HG03135 (cell line): ENCODE data around the gene HFE.
"Not testable (repeated sequence)": the region's sequence is repeated elsewhere in the genome, so short reads cannot be mapped to it uniquely, and the experiment has no call there.

ENCODE experiments used
- ATAC-seq: cut with Tn5 transposase; IDR thresholded peaks from one replicate; pipeline ENCODE4 v1.9.1; 2021; ENCODE audit warnings: mild to moderate bottlenecking, moderate library complexity; ENCODE audit not compliant: unreplicated experiment

HFE gene

DNA sequence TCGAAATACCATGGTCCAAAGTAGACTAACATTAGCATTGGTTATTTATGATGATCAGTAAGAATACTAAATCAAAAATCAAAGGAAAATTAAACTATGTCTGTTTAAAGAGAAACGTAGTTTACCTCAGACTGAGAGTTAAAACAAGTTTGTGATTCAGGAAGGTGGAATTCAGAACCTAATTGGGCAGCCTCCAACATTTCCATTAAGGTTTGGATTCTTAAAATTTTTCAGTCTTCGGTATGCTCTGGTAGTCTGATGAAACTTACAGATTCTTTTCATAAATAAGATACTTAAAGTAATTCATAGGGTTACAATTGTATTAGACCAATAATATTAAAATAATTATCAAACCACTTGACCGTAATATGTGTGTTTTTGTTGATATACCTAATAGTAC is 18.6 kb downstream of the HFE start:
- no peak for ATAC-seq

DNA sequence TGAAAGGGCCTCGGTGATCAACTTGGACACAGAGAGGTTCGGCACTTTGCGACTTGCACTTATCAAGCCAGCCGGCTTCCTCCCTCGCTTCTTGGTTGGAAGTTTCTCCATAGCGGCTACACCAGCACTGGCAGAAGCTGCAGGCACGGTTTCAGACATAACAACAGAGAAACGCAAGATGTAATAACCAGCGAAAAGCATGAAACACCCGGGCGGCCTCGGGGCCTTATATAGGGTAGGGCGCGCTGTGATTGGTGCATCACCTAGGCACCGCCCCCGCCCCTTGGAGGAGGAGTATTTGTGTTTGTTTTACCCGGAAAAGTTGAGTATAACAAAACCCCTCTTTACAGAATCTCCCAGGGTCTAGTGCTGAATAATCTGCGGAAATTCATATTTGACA is 20.7 kb downstream of the HFE start:
- no peak for ATAC-seq

DNA sequence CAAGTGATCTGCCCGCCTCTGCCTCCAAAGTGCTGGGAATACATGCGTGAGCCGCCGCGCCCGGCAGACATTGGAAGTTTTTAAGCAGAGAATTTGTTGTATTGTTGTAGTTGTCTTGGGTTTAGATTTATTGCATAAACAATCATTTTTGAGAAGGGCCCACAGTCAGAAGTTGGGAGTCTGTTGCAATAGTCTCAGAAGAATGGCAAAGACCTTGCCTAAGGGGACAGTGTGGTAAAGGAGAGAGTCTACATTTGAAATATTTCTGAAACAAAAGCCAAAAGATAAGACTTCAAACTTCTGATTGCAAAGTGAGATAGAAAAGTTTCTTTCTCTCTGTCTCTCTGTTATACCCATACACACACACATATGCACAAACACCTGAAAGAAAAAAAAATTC is 22.5 kb downstream of the HFE start:
- ATAC-seq, result no peak

DNA sequence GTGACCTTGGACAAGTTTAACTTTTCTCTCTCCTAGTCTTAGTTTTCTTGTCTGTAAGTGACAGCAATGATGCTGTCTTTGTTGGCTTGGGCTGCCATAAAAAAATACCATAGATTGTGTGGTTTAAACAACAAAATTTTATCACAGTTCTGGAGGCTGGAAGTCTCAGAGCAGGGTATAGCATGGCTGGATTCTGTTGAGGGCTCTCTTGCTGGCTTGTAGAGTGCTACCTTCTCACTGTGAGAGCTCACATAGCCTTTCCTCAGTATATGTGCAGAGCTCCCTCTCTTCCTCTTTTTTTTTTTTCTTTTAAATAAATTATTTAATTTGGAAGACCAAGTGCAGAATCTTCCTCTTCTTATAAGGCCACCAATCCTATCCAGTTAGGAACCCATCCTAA is 26.3 kb downstream of the HFE start:
- no peak for ATAC-seq

DNA sequence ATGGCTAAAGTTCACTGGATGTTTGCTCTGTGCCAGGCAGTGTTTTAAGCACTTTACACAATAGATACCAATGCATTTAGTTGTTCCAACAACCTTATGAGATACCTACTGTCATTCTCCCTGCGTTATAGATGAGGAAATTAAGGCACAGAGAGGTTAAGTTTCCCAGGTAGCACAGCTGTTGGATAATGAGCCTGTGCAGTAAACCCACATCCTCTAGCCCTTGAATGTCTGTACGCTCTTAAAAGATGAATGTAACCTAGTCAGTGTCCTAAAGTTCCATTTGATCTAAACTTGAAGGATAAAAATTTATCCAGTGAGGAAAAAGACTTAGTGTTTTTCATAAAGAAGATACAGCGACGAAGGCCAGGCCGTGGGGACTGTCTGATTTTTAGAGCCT is 28.0 kb downstream of the HFE start:
- ATAC-seq, result no peak

DNA sequence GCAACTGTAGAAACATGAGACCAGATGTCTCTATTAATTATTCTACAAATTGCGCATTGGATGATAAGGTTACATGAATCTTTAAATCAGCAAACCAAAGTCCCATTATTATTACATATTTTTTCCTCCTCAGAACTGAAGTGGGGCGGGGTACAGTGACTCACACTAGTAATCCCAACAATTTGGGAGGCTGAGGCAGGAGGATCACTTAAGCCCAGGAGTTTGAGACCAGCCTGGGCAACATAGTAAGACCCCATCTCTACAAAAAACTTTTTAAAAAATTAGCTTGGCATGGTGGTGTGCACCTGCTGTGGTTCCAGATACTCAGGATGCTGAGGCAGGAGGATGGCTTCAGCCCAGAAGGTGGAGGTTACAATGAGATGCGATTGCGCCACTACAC is 29.0 kb downstream of the HFE start:
- no peak for ATAC-seq

DNA sequence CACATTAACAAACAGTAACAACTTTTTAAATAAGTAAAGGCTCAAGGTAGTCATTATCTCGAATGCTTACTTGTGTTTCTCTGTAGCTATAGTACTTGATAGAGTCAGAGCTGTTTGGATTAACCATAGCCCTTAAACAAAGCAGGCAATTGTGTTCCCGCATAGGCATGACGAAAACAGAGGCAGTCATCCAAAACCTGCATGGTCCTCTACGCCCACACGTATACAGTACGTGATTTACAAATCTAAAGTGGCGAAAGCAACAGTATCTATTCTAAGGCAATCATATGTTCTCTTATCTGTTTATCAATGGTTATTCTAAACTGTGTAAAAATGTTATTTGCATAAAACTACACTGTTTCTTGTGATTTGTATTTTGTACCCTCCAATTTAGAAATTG is 31.8 kb downstream of the HFE start:
- no peak for ATAC-seq

DNA sequence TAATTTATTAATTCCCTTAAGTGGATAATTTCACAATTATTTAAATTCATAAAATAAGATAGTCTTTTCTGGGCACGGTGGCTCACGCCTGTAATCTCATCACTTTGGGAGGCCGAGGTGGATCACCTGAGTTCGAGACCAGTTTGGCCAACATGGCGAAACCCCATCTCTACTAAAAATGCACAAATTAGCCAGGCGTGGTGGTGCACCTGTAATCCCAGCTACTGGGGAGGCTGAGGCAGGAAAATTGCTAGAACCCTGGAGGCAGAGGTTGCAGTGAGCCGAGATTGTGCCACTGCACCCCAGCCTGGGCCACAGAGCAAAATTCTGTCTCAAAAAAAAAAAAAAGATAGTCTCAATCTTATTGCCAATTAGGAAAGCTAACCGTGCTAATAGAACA is 32.9 kb downstream of the HFE start:
- ATAC-seq, result not testable (repeated sequence)

DNA sequence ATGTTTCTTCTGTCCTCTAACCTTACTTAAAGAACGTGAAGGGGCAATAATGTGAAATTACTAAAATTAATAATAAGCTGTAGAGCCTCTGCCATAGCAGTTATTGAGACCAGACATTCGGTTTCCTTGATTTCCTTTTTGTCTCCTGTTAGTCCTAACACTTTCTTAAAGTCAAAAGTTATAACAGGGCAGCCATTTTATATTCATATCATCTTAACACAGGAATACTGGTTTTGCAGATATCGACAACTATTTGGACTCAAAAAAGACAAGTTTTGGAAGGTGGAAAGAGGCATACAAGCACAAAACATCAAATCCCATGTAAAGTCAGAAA is 33.5 kb downstream of the HFE start:
- no peak for ATAC-seq

DNA sequence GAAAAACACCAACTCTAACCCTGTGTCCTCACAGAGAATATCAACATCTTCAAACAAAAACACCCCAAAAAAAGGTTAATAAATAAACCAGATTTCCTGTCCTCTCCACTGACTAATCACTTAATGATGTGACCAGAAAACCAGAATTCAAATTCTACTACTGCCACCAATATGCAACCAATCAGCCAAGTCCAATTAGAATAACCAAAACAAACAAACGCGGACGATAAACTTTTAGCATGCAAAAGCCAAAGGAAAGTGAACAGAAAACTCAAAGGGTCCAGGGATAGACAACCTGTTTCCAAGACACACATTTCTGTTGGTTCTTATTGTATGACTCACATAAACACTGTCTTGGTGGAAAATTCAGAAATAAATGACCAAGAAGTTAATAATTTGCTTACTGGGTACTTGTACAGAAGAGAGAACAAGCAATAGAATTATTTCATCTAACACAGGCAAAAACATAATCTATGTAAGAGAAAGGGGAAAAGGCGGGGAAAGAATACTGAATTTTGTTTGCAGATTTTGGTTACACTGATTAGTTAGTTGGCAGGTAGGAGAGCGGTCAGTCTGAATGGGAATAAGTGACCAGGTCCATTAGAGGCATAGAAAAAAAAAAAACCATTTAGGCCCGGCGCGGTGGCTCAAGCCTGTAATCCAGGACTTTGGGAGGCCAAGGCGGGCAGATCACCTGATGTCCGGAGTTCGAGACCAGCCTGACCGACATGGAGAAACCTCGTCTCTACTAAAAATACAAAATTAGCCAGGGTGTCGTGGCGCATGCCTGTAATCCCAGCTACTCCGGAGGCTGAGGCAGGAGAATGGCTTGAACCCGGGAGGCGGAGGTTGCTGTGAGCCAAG is 34.1 kb downstream of the HFE start:
- ATAC-seq, result no peak

DNA sequence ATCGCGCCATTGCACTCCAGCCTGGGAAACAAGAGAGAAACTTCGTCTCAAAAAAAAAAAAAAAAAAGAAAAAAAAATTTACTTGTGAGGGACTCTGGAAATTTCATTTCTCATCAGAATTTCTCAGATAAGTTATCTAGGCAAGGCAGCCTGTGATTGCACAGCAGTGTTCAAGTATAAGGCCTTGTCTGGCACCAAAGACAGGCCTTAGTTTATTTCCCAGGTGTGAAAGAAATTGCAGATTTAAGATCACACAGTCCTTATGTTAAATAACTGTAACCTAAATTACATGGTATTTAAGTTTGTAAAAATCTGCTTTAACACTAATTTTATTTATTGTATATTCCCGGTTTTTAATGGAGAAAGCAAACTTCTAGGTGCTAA is 34.8 kb downstream of the HFE start:
- ATAC-seq, result no peak

DNA sequence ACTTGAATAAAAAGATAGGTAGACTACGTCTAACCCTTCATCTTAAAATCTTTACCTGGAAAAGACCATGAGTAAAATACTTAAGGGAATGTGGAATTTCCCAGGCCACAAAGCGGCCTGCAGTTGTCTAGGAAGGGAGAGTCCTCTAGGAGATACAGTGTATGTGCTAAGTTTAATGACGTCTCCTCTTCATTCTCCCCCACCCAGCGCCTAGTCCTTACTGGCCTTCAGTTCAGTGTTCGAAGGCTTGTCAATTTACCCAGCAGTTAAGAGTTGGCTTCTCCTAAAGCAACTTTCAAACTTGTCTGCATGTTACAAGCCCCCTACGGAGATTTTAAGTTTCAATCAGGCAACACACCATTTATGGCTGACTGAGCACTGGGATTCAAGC is 35.2 kb downstream of the HFE start:
- ATAC-seq, result no peak

DNA sequence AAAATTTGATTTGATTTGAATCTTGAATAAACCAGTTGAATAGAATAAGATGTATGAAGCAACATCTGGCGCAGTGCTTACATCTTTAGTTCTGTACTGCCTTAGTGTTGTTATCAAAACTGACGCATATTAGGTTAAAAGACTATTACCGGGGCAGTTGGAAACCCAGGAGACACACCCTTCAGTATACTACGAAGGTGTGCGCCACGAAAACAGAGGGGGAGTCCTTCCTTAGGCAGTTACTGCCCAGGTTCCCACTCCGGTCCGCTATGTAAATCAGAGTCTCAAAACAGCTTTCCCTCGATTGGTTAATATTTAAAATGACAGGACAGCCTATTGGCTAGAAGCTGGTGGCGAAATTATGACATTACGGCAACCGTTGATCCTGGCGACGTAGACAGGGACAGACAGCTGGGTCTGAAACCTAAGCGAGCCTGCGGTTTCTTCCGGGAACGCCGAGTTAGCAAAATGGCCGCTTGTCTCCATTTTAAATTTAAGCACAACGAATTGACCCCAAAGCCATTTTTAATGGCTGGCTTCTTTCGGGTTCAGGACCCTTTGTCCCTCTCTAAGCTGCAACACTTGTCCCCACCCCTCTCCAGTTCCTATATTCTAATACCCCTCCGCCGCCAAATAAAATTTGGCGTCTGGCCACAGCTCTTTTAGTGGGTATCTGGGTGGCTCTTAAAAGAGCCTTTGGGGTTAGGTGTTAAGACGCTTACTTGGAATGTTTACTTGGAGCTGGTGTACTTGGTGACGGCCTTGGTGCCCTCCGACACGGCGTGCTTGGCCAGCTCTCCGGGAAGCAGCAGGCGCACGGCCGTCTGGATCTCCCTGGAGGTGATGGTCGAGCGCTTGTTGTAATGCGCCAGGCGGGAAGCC is 35.8 kb downstream of the HFE start:
- peak; percentile 54 for ATAC-seq

DNA sequence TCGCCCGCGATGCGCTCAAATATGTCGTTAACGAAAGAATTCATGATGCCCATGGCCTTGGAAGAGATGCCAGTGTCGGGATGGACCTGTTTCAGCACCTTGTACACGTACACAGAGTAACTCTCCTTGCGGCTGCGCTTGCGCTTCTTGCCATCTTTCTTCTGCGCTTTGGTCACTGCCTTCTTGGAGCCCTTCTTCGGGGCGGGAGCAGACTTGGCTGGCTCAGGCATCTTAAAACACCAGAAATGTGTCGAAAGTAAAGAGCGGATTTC is 36.4 kb downstream of the HFE start:
- no peak for ATAC-seq

DNA sequence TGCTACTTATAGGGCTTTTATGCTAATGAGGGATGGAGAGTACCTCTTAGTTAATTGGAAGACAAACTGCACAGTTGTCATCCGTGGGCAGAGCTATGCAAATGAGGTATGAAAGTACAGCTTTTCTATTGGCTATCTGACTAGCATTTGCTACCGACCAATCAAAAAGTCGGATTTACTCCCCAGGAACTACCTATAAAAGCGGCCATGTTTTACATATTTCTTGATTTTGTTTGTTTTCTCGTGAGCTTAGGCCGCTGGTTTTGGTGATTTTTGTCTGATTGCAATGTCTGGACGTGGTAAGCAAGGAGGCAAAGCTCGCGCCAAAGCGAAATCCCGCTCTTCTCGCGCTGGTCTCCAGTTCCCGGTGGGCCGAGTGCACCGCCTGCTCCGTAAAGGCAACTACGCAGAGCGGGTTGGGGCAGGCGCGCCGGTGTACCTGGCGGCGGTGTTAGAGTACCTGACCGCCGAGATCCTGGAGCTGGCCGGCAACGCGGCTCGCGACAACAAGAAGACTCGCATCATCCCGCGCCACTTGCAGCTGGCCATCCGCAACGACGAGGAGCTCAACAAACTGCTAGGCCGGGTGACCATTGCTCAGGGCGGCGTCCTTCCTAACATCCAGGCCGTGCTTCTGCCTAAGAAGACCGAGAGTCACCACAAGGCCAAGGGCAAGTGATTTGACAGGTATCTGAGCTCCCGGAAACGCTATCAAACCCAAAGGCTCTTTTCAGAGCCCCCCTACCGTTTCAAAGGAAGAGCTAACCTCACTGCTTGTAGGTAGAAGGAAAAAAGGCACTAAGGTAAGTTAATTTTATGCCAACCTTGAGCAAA is 36.9 kb downstream of the HFE start:
- ATAC-seq, result peak; percentile 67

DNA sequence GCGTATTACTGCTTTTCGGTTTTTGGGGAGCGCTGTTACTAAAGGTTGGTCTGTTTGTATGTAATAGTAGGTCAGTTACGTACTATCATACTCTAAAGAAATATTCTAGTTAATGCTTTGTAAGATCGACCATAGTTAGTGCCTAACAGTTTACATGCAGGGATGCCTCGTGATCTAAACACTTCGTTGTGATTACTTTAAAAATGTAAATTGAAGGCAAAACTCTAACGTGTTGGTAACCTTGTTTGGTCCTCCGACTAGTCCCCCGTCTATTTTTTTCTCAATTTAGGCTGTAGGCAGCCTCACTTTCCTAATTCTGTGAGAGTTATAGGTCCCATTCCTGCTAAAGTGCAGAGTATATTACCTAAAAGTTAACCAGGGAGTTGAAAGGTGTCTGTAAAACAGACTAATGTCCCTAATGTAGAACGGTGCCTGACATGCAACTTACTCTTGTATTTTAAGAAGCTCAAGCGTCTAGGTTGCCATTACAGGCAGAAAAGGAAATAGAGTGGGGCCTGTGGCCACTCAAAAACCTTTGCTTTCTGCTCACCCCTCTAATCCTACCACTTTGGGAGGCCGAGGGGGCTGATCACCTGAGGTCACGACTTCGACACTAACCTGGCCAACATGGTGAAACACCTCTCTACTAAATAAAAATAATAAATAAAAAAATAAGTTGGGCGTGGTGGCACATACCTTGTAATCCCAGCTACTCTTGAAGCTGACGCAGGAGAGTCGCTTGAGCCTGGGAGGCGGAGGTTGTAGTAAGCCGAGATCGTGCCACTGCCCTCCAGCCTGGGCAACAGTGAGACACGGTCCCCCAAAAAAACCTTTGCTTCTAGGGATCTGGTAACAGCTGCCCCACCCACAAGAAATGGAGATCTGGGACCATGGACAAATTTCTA is 37.8 kb downstream of the HFE start:
- ATAC-seq, result no peak

DNA sequence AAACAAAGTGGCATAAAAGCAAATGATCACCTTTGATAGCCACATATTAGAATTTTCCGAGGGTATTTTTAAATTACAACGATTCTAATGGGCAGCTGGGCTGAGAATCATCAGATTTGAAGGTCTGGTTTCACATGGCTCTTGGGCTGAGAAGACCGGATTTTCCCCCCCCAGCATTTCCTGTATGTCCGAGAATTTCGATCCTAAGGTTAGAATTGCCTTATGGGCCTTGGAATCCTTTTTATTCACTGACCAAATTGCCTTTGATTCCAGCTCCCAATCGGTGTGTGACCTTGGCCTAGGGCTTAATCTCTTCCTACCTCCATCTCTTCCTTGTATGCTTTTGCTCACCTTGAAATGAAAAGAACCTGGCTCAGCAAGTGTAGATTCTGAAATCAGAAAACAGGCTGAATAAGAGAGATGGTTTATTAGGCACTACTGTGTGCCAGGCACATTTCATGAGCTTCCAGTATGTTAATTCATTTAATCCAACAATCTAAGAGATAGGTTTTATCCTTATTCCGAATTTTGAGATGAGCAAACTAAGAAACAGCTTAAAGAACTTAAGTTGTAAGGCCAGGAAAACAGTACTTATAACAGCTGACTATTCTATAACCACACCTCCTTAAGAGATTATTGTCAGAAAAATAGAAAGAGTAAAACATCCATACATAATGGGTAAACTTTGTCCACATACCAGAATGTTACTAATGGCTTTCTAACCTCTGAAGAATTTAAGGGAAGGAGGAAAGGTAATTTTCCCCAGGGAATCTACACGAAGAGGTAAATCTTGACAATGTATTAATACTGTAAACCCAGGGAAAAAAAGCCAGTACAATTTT is 39.4 kb downstream of the HFE start:
- no peak for ATAC-seq

DNA sequence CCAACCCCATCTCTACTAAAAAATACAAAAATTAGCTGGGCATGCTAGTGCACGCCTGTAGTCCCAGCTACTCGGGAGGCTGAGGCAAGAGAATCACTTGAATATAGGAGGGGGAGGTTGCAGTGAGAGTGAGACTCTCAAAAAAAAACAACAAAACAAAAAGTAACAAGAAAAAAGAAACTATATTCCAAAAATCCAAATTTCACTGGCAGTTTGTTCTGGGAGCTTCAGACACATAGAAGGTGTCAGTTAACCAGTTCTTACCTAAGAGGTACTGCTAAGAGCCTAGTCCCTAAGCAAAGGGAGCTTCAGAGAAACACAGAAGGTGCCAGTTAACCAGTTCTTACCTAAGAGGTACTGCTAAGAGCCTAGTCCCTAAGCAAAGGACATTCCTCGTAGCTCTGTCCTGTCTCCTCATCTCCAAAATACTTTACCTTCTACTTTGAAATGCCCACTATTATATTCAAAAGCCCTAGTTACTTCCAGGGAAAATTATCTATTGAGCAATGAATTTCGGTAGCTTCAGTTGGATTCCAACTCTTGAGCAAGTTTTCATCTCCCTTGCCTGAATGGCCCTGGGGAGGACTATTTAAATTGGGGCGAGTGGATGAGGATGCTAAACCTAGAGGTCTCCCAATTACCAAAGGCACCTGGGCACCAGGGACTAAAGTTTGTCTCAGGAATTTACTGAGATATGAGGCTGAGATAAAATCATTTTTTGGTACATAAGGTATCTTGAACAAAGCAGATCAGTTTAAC is 41.0 kb downstream of the HFE start:
- ATAC-seq, result no peak

DNA sequence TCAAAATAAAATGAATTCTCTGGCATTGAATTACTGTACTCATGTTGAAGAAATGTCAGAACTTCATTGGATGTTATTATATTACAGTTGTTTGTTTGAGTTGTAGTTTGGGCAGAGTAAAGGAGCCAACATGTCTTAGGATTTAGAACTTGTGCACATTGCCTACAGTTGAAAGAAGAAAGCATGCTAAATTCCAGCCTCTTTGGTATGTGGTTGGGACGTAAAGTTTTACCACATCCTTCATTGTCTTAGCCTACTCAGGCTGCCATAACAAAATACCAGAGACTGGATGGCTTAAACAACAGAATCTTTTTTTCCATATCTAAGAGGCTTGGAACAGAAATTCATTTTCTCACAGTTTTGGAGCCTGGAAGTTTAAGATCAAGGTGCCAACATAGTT is 42.4 kb downstream of the HFE start:
- ATAC-seq, result no peak
